Amniotic stem cell (primary cell): ENCODE measurements around the gene BCL11A.
A peak's percentile ranks its signal among the peaks of the same experiment; 100 is the strongest.

Experiments used
- DNase-seq: peaks from one replicate; lab custom pipeline; 2025; lab: John Stamatoyannopoulos, UW

BCL11A gene

GRCh38 chr2:60461421-60462108 lies 91.9 kb downstream of the BCL11A start:
- DNase-seq, result no peak

- no peak for DNase-seq
Measured at GRCh38 chr2:60460577-60461420, 92.7 kb downstream of the BCL11A start.

- no peak for DNase-seq
Measured at GRCh38 chr2:60459851-60460250, 93.6 kb downstream of the BCL11A start.

- DNase-seq, result no peak
Measured at GRCh38 chr2:60456115-60456770, 97.2 kb downstream of the BCL11A start.

GRCh38 chr2:60453872-60454271 lies 99.6 kb downstream of the BCL11A start:
- no peak for DNase-seq

GRCh38 chr2:60453301-60453700 lies 100.2 kb downstream of the BCL11A start:
- DNase-seq, result no peak

- no peak for DNase-seq
Measured at GRCh38 chr2:60450488-60450887, 103.0 kb downstream of the BCL11A start.

GRCh38 chr2:60447943-60448342 lies 105.5 kb downstream of the BCL11A start:
- DNase-seq, result no peak

- no peak for DNase-seq
Measured at GRCh38 chr2:60446413-60447267, 106.8 kb downstream of the BCL11A start.

- no peak for DNase-seq
Measured at GRCh38 chr2:60445684-60446179, 107.7 kb downstream of the BCL11A start.

GRCh38 chr2:60442608-60443007 lies 110.8 kb downstream of the BCL11A start:
- DNase-seq, result no peak

GRCh38 chr2:60441800-60442199 lies 111.7 kb downstream of the BCL11A start:
- peak; percentile 30 for DNase-seq

- DNase-seq, result no peak
Measured at GRCh38 chr2:60440767-60441163, 112.7 kb downstream of the BCL11A start.

- DNase-seq, result no peak
Measured at GRCh38 chr2:60440079-60440766, 113.2 kb downstream of the BCL11A start.

- DNase-seq, result no peak
Measured at GRCh38 chr2:60439219-60439974, 114.1 kb downstream of the BCL11A start.

GRCh38 chr2:60438653-60439052 lies 114.8 kb downstream of the BCL11A start:
- no peak for DNase-seq

GRCh38 chr2:60438131-60438530 lies 115.3 kb downstream of the BCL11A start:
- DNase-seq, result no peak

GRCh38 chr2:60437080-60437696 lies 116.3 kb downstream of the BCL11A start:
- no peak for DNase-seq

- no peak for DNase-seq
Measured at GRCh38 chr2:60433018-60433596, 120.3 kb downstream of the BCL11A start.
